Measurements from ENCODE around the gene CCSER1.

GRCh38 chr4:91092398-91092980, 965.3 kb downstream of the CCSER1 start:
- TF ChIP-seq POLR2AphosphoS5 (IDR thresholded peaks at IDR 0.05; ENCODE audit: low read depth, low read length) (no peak), TAF1 (IDR thresholded peaks at IDR 0.05; ENCODE audit: borderline replicate concordance, low read depth, low read length) (no peak)
